H1 (cell line): ENCODE data around the gene RABGGTA. TPM values are rescaled to one million over a fixed set of nuclear protein-coding genes. Genes with fewer than 3 reads are reported as not detected.

Experiments
- CTCF ChIA-PET: fragments of 300-600 bp; sonication (Branson Sonifier 250); formaldehyde crosslinking; loops from one replicate; lab custom pipeline; 2021; ENCODE audit not compliant: partially characterized antibody; lab: Charles Lee
- POLR2A ChIA-PET: fragments of 300-600 bp; sonication (Branson Sonifier 250); formaldehyde crosslinking; loops from one replicate; lab custom pipeline; 2021; ENCODE audit warnings: inconsistent platforms; ENCODE audit not compliant: partially characterized antibody; lab: Charles Lee
- DNase-seq, 2 experiments: peaks; one replicate each; pipeline versions ENCODE4 v3.0.0 to v3.0.0-alpha.2; 2010 to 2022; ENCODE audit warnings: low spot score in 2 of 2, low read depth in 1 of 2, mixed read lengths in 1 of 2
- FAIRE-seq: peaks from 2 replicates; lab custom pipeline; 2011; peaks lifted over from hg19 to GRCh38; lab: Jason Lieb, UNC
- H2AFZ ChIP-seq: 2 replicates; pipeline ENCODE4 v1.8.1; 2012; ENCODE audit warnings: low read length, inconsistent platforms
- H2AK5ac ChIP-seq: 2 replicates; pipeline ENCODE4 v1.6.1; 2013; ENCODE audit warnings: low read depth, low read length
- H2BK120ac ChIP-seq: replicated peaks from 2 replicates; pipeline ENCODE3; 2013; ENCODE audit warnings: low read depth, low read length, inconsistent platforms
- H2BK12ac ChIP-seq: 2 replicates; pipeline ENCODE4 v1.6.1; 2013; ENCODE audit warnings: low read depth, low read length
- H2BK15ac ChIP-seq: 2 replicates; pipeline ENCODE4 v1.6.1; 2013; ENCODE audit warnings: low read length
- H2BK20ac ChIP-seq: 2 replicates; pipeline ENCODE4 v1.6.1; 2013; ENCODE audit warnings: low read length
- H2BK5ac ChIP-seq: 2 replicates; pipeline ENCODE4 v1.6.1; 2013; ENCODE audit warnings: low read depth, low read length
- H3K14ac ChIP-seq: 2 replicates; pipeline ENCODE4 v1.6.1; 2013; ENCODE audit warnings: inconsistent platforms; ENCODE audit not compliant: insufficient read length
- H3K18ac ChIP-seq: 2 replicates; pipeline ENCODE4 v1.6.1; 2013; ENCODE audit warnings: low read length; ENCODE audit errors: extremely low read depth
- H3K23ac ChIP-seq: 2 replicates; pipeline ENCODE4 v1.6.1; 2013; ENCODE audit warnings: inconsistent platforms; ENCODE audit not compliant: insufficient read length
- H3K23me2 ChIP-seq: 2 replicates; pipeline ENCODE4 v1.6.1; 2013; ENCODE audit warnings: low read depth, low read length
- H3K27ac ChIP-seq: 2 replicates; pipeline ENCODE4 v1.6.1; 2011; ENCODE audit warnings: low read depth, low read length, inconsistent platforms
- H3K27me3 ChIP-seq, 4 experiments: replicated peaks in 1 of 4; 1 replicate in 1 of 4; 2 replicates in 3 of 4; pipeline versions ENCODE4 v1.6.1 to v1.8.1; 2011 to 2013; ENCODE audit warnings: low read length in 3 of 4, mild to moderate bottlenecking in 3 of 4, inconsistent platforms in 2 of 4, mixed read lengths in 2 of 4, moderate library complexity in 1 of 4; ENCODE audit not compliant: control insufficient read depth in 3 of 4, insufficient read depth in 3 of 4; ENCODE audit errors: extremely low read depth in 1 of 4
- H3K36me3 ChIP-seq, 4 experiments: 2 replicates each; pipeline versions ENCODE4 v1.6.1 to v1.8.1; 2011 to 2013; ENCODE audit warnings: mild to moderate bottlenecking in 4 of 4, low read length in 3 of 4, moderate library complexity in 2 of 4, control low read depth in 1 of 4, inconsistent platforms in 1 of 4; ENCODE audit not compliant: insufficient read depth in 4 of 4, control insufficient read depth in 2 of 4
- H3K4ac ChIP-seq: replicated peaks from 2 replicates; pipeline ENCODE3; 2013; ENCODE audit warnings: low read length, low read depth, mixed read lengths, inconsistent platforms; ENCODE audit not compliant: insufficient read length
- H3K4me1 ChIP-seq, 4 experiments: replicated peaks in 1 of 4; 1 replicate in 1 of 4; 2 replicates in 3 of 4; pipeline versions ENCODE4 v1.6.1 to v1.8.1; 2011 to 2013; ENCODE audit warnings: low read length in 3 of 4, inconsistent platforms in 2 of 4, mixed read lengths in 1 of 4; ENCODE audit not compliant: insufficient read depth in 4 of 4, control insufficient read depth in 3 of 4
- H3K4me2 ChIP-seq, 2 experiments: 2 replicates each; pipeline versions ENCODE4 v1.6.1 to v1.8.1; 2011 to 2013; ENCODE audit warnings: low read depth in 2 of 2, low read length in 2 of 2, control low read depth in 1 of 2, inconsistent platforms in 1 of 2, mild to moderate bottlenecking in 1 of 2; ENCODE audit not compliant: insufficient read depth in 1 of 2
- H3K4me3 ChIP-seq, 4 experiments: fragments of 200-600, 300-600 bp in 1 of 4; sonication (generic), shearing (Covaris generic), sonication (Bioruptor Twin) in 1 of 4; 2 replicates each; pipeline versions ENCODE4 v1.5.1 to v1.8.1; 2011 to 2016; ENCODE audit warnings: low read length in 4 of 4, low read depth in 3 of 4, control low read depth in 2 of 4, inconsistent platforms in 2 of 4, mild to moderate bottlenecking in 2 of 4, mixed read lengths in 1 of 4, moderate library complexity in 1 of 4; ENCODE audit not compliant: insufficient read depth in 2 of 4; ENCODE audit errors: extremely low read depth in 1 of 4
- H3K56ac ChIP-seq: replicated peaks from 2 replicates; pipeline ENCODE3; 2013; ENCODE audit warnings: low read depth, mild to moderate bottlenecking, mixed read lengths, low read length, inconsistent platforms; ENCODE audit not compliant: insufficient read length
- H3K79me1 ChIP-seq: 2 replicates; pipeline ENCODE4 v1.6.1; 2013; ENCODE audit warnings: low read depth, low read length, control low read depth
- H3K79me2 ChIP-seq, 2 experiments: 2 replicates each; pipeline versions ENCODE4 v1.6.1 to v1.8.1; 2012 to 2013; ENCODE audit warnings: low read length in 2 of 2, mild to moderate bottlenecking in 2 of 2, inconsistent platforms in 1 of 2; ENCODE audit not compliant: insufficient read depth in 2 of 2, control insufficient read depth in 1 of 2
- H3K9ac ChIP-seq, 4 experiments: replicated peaks in 1 of 4; 1 replicate in 1 of 4; 2 replicates in 3 of 4; pipeline versions ENCODE4 v1.6.1 to v1.8.1; 2011 to 2013; ENCODE audit warnings: low read depth in 3 of 4, low read length in 3 of 4, control low read depth in 2 of 4, mild to moderate bottlenecking in 2 of 4, moderate library complexity in 2 of 4, inconsistent platforms in 1 of 4; ENCODE audit errors: extremely low read depth in 1 of 4
- H3K9me3 ChIP-seq, 2 experiments: 2 replicates each; pipeline versions ENCODE4 v1.6.1 to v1.8.1; 2012 to 2013; ENCODE audit warnings: mild to moderate bottlenecking in 2 of 2, moderate library complexity in 2 of 2, control low read depth in 1 of 2, inconsistent platforms in 1 of 2, low read depth in 1 of 2, low read length in 1 of 2, mixed read lengths in 1 of 2; ENCODE audit not compliant: insufficient read depth in 2 of 2
- H4K20me1 ChIP-seq, 2 experiments: replicated peaks in 1 of 2; 2 replicates each; pipeline versions ENCODE3 to v1.8.1; 2011 to 2013; ENCODE audit warnings: inconsistent platforms in 2 of 2, low read length in 2 of 2, mild to moderate bottlenecking in 1 of 2; ENCODE audit not compliant: insufficient read depth in 2 of 2, control insufficient read depth in 1 of 2
- H4K5ac ChIP-seq: 2 replicates; pipeline ENCODE4 v1.6.1; 2013; ENCODE audit warnings: low read length, low read depth, mixed read lengths, inconsistent platforms; ENCODE audit not compliant: insufficient read length
- H4K8ac ChIP-seq: 2 replicates; pipeline ENCODE4 v1.8.0; 2013; ENCODE audit warnings: mild to moderate bottlenecking, moderate library complexity, low read length, inconsistent platforms; ENCODE audit not compliant: insufficient read depth; ENCODE audit errors: extremely low read depth
- H4K91ac ChIP-seq: replicated peaks from 2 replicates; pipeline ENCODE3; 2013; ENCODE audit warnings: low read length, mixed read lengths, inconsistent platforms; ENCODE audit not compliant: insufficient read length
- BRCA1 ChIP-seq: IDR thresholded peaks from 2 replicates; pipeline ENCODE4 v1.6.1; 2012; ENCODE audit warnings: low read depth, low read length, improper control_type of control experiment
- CBX8 ChIP-seq: fragments of 300-800, 300-1000 bp; sonication (generic); IDR thresholded peaks from 2 replicates; pipeline ENCODE4 v1.7.1; 2016; ENCODE audit warnings: low read depth, low read length, borderline replicate concordance
- JUN ChIP-seq: IDR thresholded peaks from 2 replicates; pipeline ENCODE4 v1.6.1; 2011; ENCODE audit warnings: low read depth, mild to moderate bottlenecking, improper control_type of control experiment, low read length
- KDM4A ChIP-seq: IDR thresholded peaks from one replicate; pipeline ENCODE4 v1.7.1; 2012; ENCODE audit warnings: low read depth, mild to moderate bottlenecking, moderate library complexity, low read length, inconsistent platforms; ENCODE audit not compliant: severe bottlenecking
- NANOG ChIP-seq: IDR thresholded peaks from 2 replicates; pipeline ENCODE4 v1.6.1; 2011; ENCODE audit warnings: low read length, low read depth, mild to moderate bottlenecking, inconsistent platforms; ENCODE audit not compliant: insufficient read depth, poor library complexity, severe bottlenecking
- RFX5 ChIP-seq: IDR thresholded peaks from 2 replicates; pipeline ENCODE4 v1.6.1; 2011; ENCODE audit warnings: low read depth, low read length, improper control_type of control experiment, borderline replicate concordance
- RXRA ChIP-seq: IDR thresholded peaks from 2 replicates; pipeline ENCODE4 v1.6.1; 2011; ENCODE audit warnings: low read depth, mild to moderate bottlenecking, low read length, moderate library complexity; ENCODE audit not compliant: insufficient read depth
- SAP30 ChIP-seq: fragments of 300-600 bp; sonication (generic); IDR thresholded peaks from 2 replicates; pipeline ENCODE4 v1.7.1; 2012; ENCODE audit warnings: low read length, moderate library complexity, mild to moderate bottlenecking, inconsistent platforms; ENCODE audit not compliant: insufficient read depth, insufficient replicate concordance
- SRF ChIP-seq: IDR thresholded peaks from 2 replicates; pipeline ENCODE4 v1.6.1; 2011; ENCODE audit warnings: mild to moderate bottlenecking, low read depth, low read length, moderate library complexity
- WGBS, 2 experiments: shearing (Covaris generic) in 1 of 2; methylation state at CpG; one replicate each; pipeline versions ENCODE4 v1.1.6 to v1.1.7; 2013 to 2015; ENCODE audit warnings: low lambda C conversion rate in 2 of 2, mixed read lengths in 2 of 2, inconsistent platforms in 1 of 2, low coverage in 1 of 2, missing lambda C conversion rate in 1 of 2; ENCODE audit not compliant: insufficient replicate concordance in 2 of 2, insufficient coverage in 1 of 2, insufficient read length in 1 of 2; ENCODE audit errors: extremely low coverage in 1 of 2, missing lambda C conversion rate in 1 of 2; 5-methylcytosine and 5-hydroxymethylcytosine counted together
- polyA plus RNA-seq, 7 experiments: library from polyadenylated mRNA; depleted of rRNA in 3 of 7; stranded (reverse) in 5 of 7; unstranded in 2 of 7; fragments of >200 nt in 5 of 7; fragments of 200-250 nt in 2 of 7; gene quantifications; 1 replicate in 5 of 7; 2 replicates in 1 of 7; 4 replicates in 1 of 7; pipeline versions ENCODE4 v1.2.1 to v1.2.3, GENCODE V29; 2011 to 2013; ENCODE audit warnings: missing spikeins in 2 of 7, mixed read lengths in 2 of 7
- total RNA-seq: library from RNA; stranded (reverse); fragmentation: NEBNext Ultra II Directional; extraction: Animal tissue kit (Norgen Biotek cat#: 25700); gene quantifications from 2 replicates; pipeline ENCODE4 v1.2.1, GENCODE V29; 2021
- TF ChIP-seq, protein P1 (sequence below): IDR thresholded peaks from 2 replicates; pipeline ENCODE4 v1.6.1; 2011; ENCODE audit warnings: low read length, improper control_type of control experiment

RABGGTA gene
- total and polyA plus RNA-seq, 2 of the 8 experiments (the other 6 are each of a cell fraction or from before 2014, with no cell fraction given): 16.0 to 49.8 TPM

- H4K8ac ChIP-seq: no peak overlapping the region
- no peak overlapping the region for H3K23ac ChIP-seq
- no peak overlapping the region for H3K4me3 ChIP-seq
- H3K14ac ChIP-seq: no peak overlapping the region
- H3K18ac ChIP-seq: no peak overlapping the region
- no peaks in the 10 kb centered on the region for H3K9me3 ChIP-seq
- H4K20me1 ChIP-seq: peaks cover 0 to 2% of the 10 kb centered on the region in 2 experiments
- H3K56ac ChIP-seq: no peak overlapping the region
- no peak overlapping the region for H3K4me2 ChIP-seq
- H2AK5ac ChIP-seq: no peak overlapping the region
- no peak overlapping the region; the same call in 1 of the 2 replicates for H2BK5ac ChIP-seq
- no peak overlapping the region for H4K5ac ChIP-seq
- H3K23me2 ChIP-seq: no peaks in the 10 kb centered on the region
- H2BK120ac ChIP-seq: no peak overlapping the region
- FAIRE-seq: no peak
- POLR2A ChIA-PET: interaction anchor here (0.8 to 3.9 kb wide), 10 partner anchors 10 to 66 kb away, joined by 3 to 14 read pairs (median 4); partner anchors contain the start of genes RABGGTA, TINF2 and TM9SF1
- WGBS, 2 experiments: 84% methylated on average over 20 of the region's 20 CpGs; no CpG with 5 or more reads in 1 of the 2 experiments
- no peak overlapping the region for H2AFZ ChIP-seq
- H3K79me1 ChIP-seq: no peaks in the 10 kb centered on the region
- no peak overlapping the region; a peak in 1 of 7 replicates for H3K9ac ChIP-seq
- DNase-seq: no peak
- no peaks in the 10 kb centered on the region; a peak in 1 of 8 replicates for H3K36me3 ChIP-seq
- no peak overlapping the region for H3K4ac ChIP-seq
- no peak overlapping the region for H3K27ac ChIP-seq
- H4K91ac ChIP-seq: no peak overlapping the region
- H2BK12ac ChIP-seq: no peak overlapping the region
- TF ChIP-seq RFX5 (no peak), NANOG (no peak), SAP30 (no peak), CBX8 (no peak), RXRA (no peak), KDM4A (no peak), SRF (no peak), BRCA1 (no peak), JUN (no peak)
- TF ChIP-seq, protein P1, sequence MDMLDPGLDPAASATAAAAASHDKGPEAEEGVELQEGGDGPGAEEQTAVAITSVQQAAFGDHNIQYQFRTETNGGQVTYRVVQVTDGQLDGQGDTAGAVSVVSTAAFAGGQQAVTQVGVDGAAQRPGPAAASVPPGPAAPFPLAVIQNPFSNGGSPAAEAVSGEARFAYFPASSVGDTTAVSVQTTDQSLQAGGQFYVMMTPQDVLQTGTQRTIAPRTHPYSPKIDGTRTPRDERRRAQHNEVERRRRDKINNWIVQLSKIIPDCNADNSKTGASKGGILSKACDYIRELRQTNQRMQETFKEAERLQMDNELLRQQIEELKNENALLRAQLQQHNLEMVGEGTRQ: no peak
- H3K4me1 ChIP-seq: peaks cover 0 to 2% (median 0%) of the 10 kb centered on the region in 4 experiments; a peak in 1 of 7 replicates
- no peak overlapping the region for H2BK20ac ChIP-seq
- no peaks in the 10 kb centered on the region; a peak in 1 of 7 replicates for H3K27me3 ChIP-seq
- CTCF ChIA-PET: interaction anchor here (0.6 to 6.2 kb wide), 15 partner anchors 8 to 1285 kb away, joined by 3 to 30 read pairs (median 5); partner anchors contain the start of genes CIDEB, RABGGTA and TINF2
- H2BK15ac ChIP-seq: no peak overlapping the region
- H3K79me2 ChIP-seq: no peaks in the 10 kb centered on the region
Observed at GRCh38 chr14:24261256-24261968, 10.0 kb downstream of the RABGGTA start.
